GM19238 (cell line): ENCODE data around the gene ATG14.

Experiments used
- DNase-seq: peaks from one replicate; pipeline ENCODE4 v3.0.0; 2011; ENCODE audit warnings: low spot score; ENCODE audit not compliant: insufficient read length

The ATG14 gene

DNA sequence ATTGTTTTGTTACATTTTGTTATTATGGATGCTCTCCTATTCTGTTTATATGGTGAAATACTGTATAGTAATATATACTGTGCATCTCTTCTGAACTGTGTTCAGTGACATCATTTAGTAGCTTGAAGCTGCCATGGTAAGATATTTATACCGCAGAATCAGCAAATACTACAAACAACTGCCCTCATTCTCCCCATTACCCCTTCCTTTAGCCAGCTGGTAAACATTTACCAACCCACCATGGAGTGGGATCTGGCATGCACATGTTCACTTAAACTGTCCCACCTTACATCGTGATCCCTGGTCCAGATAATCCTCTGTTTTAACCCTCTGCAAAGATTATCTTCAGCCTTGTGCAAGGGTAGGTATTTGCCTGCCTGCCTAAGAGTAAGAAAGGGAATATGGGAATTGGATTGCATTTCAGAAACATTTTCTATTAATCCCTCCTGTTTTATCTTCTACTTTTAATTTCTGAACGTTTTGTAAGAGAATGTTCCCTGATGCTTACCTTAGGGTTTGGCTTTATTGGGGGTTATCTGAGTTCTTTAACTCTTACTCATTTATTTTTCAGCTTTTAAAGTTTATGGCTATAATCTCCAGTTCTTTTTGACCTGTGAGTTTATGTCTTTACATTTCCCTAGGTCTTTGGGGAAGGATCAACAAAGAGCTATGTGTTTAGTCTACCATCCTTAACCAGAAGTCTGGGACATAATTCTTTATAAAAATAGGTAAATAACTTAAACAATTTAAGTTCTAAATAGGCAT lies 93.9 kb downstream of the ATG14 start:
- no peak for DNase-seq

GRCh38 chr14:55316564-55316963 lies 95.1 kb downstream of the ATG14 start:
- DNase-seq, result no peak
